Bronchial epithelial cell (primary cell): Measurements from ENCODE around the gene ARFGAP1. TPM values are rescaled to one million over a fixed set of nuclear protein-coding genes. Genes with fewer than 3 reads are reported as not detected.

Experiments
- DNase-seq: peaks from one replicate; pipeline ENCODE4 v3.0.0-alpha.2; 2010; ENCODE audit warnings: low read depth
- FAIRE-seq: peaks from 2 replicates; lab custom pipeline; 2011; peaks lifted over from hg19 to GRCh38; lab: Jason Lieb, UNC
- H3K27me3 ChIP-seq: 2 replicates; pipeline ENCODE4 v1.5.1; 2011; ENCODE audit warnings: low read length; ENCODE audit not compliant: control insufficient read depth, insufficient read depth
- H3K36me3 ChIP-seq: 2 replicates; pipeline ENCODE4 v1.5.1; 2011; ENCODE audit warnings: low read length; ENCODE audit not compliant: control insufficient read depth, insufficient read depth
- H3K4me3 ChIP-seq: 2 replicates; pipeline ENCODE4 v1.5.1; 2011; ENCODE audit warnings: mild to moderate bottlenecking, low read depth, low read length, control low read depth
- CTCF ChIP-seq: IDR thresholded peaks from 2 replicates; pipeline ENCODE4 v1.5.1; 2011; ENCODE audit warnings: mild to moderate bottlenecking, moderate library complexity, low read length, control low read depth, inconsistent platforms; ENCODE audit not compliant: insufficient read depth, severe bottlenecking
- total RNA-seq: library from RNA; depleted of rRNA; stranded (reverse); fragments of >200 nt; gene quantifications from 2 replicates; pipeline ENCODE4 v1.2.1, GENCODE V29; 2014

ARFGAP1 gene
- total RNA-seq, 1 donor from 2014 or later = 49.2 TPM

DNA sequence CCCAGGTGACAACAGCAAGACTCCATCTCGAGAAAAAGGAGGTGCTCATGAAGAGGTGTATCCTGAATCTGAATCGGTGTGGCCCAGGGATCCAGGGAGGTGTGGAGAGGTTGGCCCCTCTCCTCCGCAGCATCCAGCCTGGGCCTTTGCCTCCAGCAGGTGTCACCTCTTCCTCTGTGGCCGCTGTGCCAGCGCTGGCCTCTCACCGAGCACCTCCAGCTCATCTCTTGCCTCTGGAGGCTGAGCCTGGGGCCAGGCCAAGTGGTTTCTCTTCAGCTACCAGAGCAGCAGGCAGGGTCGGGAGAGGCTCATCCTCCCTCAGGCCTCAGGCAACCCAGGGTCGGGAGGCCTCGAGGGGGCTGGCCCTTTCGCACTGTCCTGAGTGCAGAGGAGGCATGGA, 19.2 kb downstream of the ARFGAP1 start:
- DNase-seq (no peak), FAIRE-seq (no peak)
- peaks cover 9% of the 10 kb centered on the region for H3K27me3 ChIP-seq
- no peak for TF ChIP-seq CTCF
- H3K4me3 ChIP-seq = no peak overlapping the region
- peaks cover 6% of the 10 kb centered on the region for H3K36me3 ChIP-seq

DNA sequence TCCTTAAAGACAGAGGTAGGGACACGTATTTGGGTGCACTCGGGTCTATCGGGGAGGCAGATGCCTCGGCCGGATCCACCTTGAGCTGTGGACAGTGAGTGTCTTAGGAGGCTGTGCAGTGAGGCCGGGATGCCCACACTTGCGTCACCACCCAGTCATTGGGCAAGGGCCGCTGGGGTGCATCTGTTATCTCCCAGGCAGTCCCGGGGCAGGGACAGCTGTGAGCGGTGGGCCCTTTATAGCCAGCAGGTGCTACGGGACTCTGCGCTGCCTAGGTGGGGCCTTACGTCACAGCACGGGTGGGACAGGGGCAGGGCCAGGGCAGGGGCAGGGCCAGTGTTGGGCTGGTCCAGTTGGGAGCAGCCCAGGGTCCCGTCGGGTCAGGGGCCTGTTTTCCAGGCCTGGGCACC, 19.7 kb downstream of the ARFGAP1 start:
- no peak overlapping the region for H3K4me3 ChIP-seq
- FAIRE-seq = no peak
- peaks cover 6% of the 10 kb centered on the region for H3K36me3 ChIP-seq
- peaks cover 9% of the 10 kb centered on the region for H3K27me3 ChIP-seq
- no peak for TF ChIP-seq CTCF
- DNase-seq = no peak

- no peak for DNase-seq
- H3K4me3 ChIP-seq = no peak within 1 kb of the TSS
- FAIRE-seq = no peak
- H3K27me3 ChIP-seq = peaks cover 9% of the 10 kb centered on the region
- H3K36me3 ChIP-seq = peaks cover 6% of the 10 kb centered on the region
- no peak for TF ChIP-seq CTCF
These were observed 20.3 kb downstream of the ARFGAP1 start, which contains the start of gene COL20A1 for GRCh38 chr20:63292904-63293303. Gene COL20A1, plus strand, starts transcription at chr20:63293186. Its CDS starts 1,922 bp downstream, at chr20:63295108.

DNA sequence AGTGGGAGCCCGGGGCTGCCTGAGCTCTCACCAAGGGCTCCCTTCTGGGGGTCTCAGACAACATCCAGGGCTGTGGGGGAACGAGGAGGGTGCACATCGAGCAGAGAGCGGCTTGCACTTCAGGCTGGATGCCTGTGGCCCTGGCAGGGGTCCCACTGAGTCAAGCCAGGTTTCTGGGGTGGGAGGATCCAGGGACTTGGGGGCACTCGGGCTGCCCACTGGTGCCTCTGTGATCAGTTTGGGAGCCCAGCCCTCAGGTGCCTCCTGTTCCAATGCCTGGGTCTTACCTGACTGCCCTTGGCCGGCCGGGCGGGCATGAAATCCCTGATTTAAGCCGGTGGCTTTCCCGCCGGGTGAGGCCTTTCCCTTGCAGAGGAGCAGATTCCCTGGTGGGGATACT, 20.8 kb downstream of the ARFGAP1 start:
- no peak for DNase-seq
- Histone ChIP-seq H3K36me3 (peaks cover 5% of the 10 kb centered on the region), H3K27me3 (peaks cover 9% of the 10 kb centered on the region), H3K4me3 (no peak overlapping the region)
- no peak for FAIRE-seq
- no peak for TF ChIP-seq CTCF

DNA sequence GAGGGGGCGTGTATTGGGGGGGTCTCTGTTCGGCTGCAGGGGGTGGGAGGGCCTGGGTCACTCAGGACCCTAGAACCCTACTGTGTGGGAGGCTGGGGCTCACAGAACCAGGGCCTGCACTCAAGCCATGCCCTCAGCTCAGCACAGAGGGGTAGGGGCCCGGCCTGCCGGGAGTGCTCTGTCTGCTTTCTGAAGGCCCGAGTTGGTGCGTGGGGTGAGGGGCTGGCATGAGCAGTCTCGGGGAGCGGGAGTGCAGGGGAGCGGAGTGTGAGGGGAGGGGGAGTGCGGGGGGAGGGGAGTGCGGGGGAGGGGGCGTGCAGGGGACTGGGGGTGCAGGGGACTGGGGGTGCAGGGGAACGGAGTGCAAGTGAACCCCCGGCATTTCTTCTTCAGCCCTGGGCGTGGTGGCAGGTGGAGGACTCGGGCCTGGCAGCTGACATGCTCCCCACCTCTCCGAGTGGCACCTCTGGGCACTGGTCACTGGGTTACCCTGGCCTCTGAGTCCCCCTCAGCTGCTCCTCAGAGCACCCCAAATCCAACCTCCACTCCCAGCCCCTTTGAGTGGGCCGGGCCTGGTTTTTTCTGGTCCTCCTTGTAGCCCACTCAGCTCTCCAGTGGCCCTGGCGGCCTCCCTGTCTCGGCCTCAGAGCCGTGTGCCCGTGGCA, 21.4 kb downstream of the ARFGAP1 start:
- Histone ChIP-seq H3K27me3 (peaks cover 9% of the 10 kb centered on the region), H3K4me3 (no peak overlapping the region), H3K36me3 (no peaks in the 10 kb centered on the region)
- DNase-seq (no peak), FAIRE-seq (no peak)
- no peak for TF ChIP-seq CTCF

DNA sequence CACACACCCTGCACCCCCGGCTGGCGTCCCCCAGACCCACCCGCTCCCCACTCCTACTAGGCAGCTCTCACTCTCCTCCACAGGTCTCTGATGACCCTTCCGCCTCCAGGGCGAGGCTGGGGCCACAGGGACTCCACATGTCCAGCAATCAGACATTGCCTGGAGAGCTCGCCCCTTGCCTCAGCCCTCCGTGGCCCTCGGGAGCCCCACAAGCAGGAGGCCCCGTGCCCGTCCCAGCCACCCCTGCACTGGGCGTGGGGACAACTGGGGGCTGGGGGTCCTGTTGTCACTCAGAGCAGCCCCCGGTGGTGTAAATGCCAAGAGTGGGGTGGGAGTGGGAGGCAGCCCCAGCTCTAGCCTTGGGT, 21.9 kb downstream of the ARFGAP1 start:
- H3K36me3 ChIP-seq = no peaks in the 10 kb centered on the region
- peaks cover 9% of the 10 kb centered on the region for H3K27me3 ChIP-seq
- no peak overlapping the region for H3K4me3 ChIP-seq
- FAIRE-seq = no peak
- DNase-seq = no peak
- TF ChIP-seq CTCF = no peak
